OCI-LY1 (cell line): ENCODE measurements around the gene PRKCB.

ENCODE experiments used
- H2AFZ ChIP-seq: fragments of 200-600 bp; sonication (generic), shearing (Covaris generic); 2 replicates; pipeline ENCODE4 v1.6.0; 2014; ENCODE audit warnings: antibody characterized with exemption, mild to moderate bottlenecking, low read length
- H3F3A ChIP-seq: fragments of 200-600 bp; sonication (generic), shearing (Covaris generic); 2 replicates; pipeline ENCODE4 v1.6.0; 2014; ENCODE audit warnings: mild to moderate bottlenecking, antibody characterized with exemption, low read length, moderate library complexity; ENCODE audit not compliant: insufficient read depth
- H3K27ac ChIP-seq: fragments of 200-600 bp; sonication (generic); 2 replicates; pipeline ENCODE4 v1.5.1; 2014; ENCODE audit warnings: low read length, mixed run types, mild to moderate bottlenecking, low read depth; ENCODE audit not compliant: poor library complexity, severe bottlenecking
- H3K27me3 ChIP-seq: fragments of 200-600 bp; sonication (generic); 2 replicates; pipeline ENCODE4 v1.6.0; 2014; ENCODE audit warnings: antibody characterized with exemption, mild to moderate bottlenecking, low read length, moderate library complexity; ENCODE audit not compliant: insufficient read depth
- H3K36me3 ChIP-seq: fragments of 200-600 bp; sonication (generic); 2 replicates; pipeline ENCODE4 v1.6.1; 2014; ENCODE audit warnings: mild to moderate bottlenecking, antibody characterized with exemption, low read length, moderate library complexity, mixed read lengths; ENCODE audit not compliant: insufficient read depth
- H3K4me1 ChIP-seq: fragments of 200-600 bp; sonication (generic); 2 replicates; pipeline ENCODE4 v1.5.1; 2014; ENCODE audit warnings: mild to moderate bottlenecking, low read length, moderate library complexity; ENCODE audit not compliant: insufficient read depth, severe bottlenecking
- H3K4me2 ChIP-seq: fragments of 200-600 bp; sonication (generic), shearing (Covaris generic); 2 replicates; pipeline ENCODE4 v1.6.1; 2014; ENCODE audit warnings: low read length
- H3K4me3 ChIP-seq: fragments of 200-600 bp; sonication (generic); 2 replicates; pipeline ENCODE4 v1.5.1; 2014; ENCODE audit warnings: low read length, low read depth, mild to moderate bottlenecking, mixed read lengths; ENCODE audit not compliant: poor library complexity, severe bottlenecking
- H3K79me2 ChIP-seq: fragments of 200-600 bp; shearing (Covaris generic); 2 replicates; pipeline ENCODE4 v1.6.1; 2016; ENCODE audit warnings: mixed run types, low read length, mixed read lengths; ENCODE audit not compliant: insufficient read depth
- H3K9ac ChIP-seq: fragments of 200-600 bp; sonication (generic), shearing (Covaris generic); 2 replicates; pipeline ENCODE4 v1.6.1; 2014; ENCODE audit warnings: mild to moderate bottlenecking, low read length, mixed read lengths
- H3K9me2 ChIP-seq: fragments of 200-600 bp; sonication (generic), shearing (Covaris generic); 2 replicates; pipeline ENCODE4 v1.6.1; 2014; ENCODE audit warnings: low read depth, mild to moderate bottlenecking, low read length, mixed read lengths
- H3K9me3 ChIP-seq: fragments of 200-600 bp; shearing (Covaris generic); 2 replicates; pipeline ENCODE4 v1.6.1; 2014; ENCODE audit warnings: low read length, mixed read lengths
- H4K20me1 ChIP-seq: fragments of 200-600 bp; sonication (generic), shearing (Covaris generic); 2 replicates; pipeline ENCODE4 v1.6.0; 2016; ENCODE audit warnings: mild to moderate bottlenecking, low read length; ENCODE audit not compliant: insufficient read depth
- EZH2 ChIP-seq: fragments of 200-600 bp; sonication (generic), shearing (Covaris generic); IDR thresholded peaks from 2 replicates; pipeline ENCODE4 v1.8.0; 2017; ENCODE audit warnings: borderline replicate concordance, mixed run types, mild to moderate bottlenecking, antibody characterized with exemption, low read length, moderate library complexity, mixed read lengths
- TF ChIP-seq, protein P1 (sequence below): fragments of 200-600 bp; sonication (generic), shearing (Covaris generic); IDR thresholded peaks from 2 replicates; pipeline ENCODE4 v1.5.1; 2017; ENCODE audit warnings: mild to moderate bottlenecking, antibody characterized with exemption, low read length, moderate library complexity, mixed read lengths

Gene PRKCB

GRCh38 chr16:23966597-23967394 is 131.0 kb downstream of the PRKCB start:
- no peaks in the 10 kb centered on the region for H3K9me2 ChIP-seq
- no peak overlapping the region for H3K4me2 ChIP-seq
- H3K4me3 ChIP-seq: no peak overlapping the region
- no peaks in the 10 kb centered on the region for H3K79me2 ChIP-seq
- no peaks in the 10 kb centered on the region for H3K4me1 ChIP-seq
- H4K20me1 ChIP-seq: no peaks in the 10 kb centered on the region
- TF ChIP-seq EZH2: no peak
- TF ChIP-seq, protein P1, sequence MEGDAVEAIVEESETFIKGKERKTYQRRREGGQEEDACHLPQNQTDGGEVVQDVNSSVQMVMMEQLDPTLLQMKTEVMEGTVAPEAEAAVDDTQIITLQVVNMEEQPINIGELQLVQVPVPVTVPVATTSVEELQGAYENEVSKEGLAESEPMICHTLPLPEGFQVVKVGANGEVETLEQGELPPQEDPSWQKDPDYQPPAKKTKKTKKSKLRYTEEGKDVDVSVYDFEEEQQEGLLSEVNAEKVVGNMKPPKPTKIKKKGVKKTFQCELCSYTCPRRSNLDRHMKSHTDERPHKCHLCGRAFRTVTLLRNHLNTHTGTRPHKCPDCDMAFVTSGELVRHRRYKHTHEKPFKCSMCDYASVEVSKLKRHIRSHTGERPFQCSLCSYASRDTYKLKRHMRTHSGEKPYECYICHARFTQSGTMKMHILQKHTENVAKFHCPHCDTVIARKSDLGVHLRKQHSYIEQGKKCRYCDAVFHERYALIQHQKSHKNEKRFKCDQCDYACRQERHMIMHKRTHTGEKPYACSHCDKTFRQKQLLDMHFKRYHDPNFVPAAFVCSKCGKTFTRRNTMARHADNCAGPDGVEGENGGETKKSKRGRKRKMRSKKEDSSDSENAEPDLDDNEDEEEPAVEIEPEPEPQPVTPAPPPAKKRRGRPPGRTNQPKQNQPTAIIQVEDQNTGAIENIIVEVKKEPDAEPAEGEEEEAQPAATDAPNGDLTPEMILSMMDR: no peak
- H3K9me3 ChIP-seq: no peaks in the 10 kb centered on the region
- H3K9ac ChIP-seq: no peak overlapping the region
- no peaks in the 10 kb centered on the region for H3K27me3 ChIP-seq
- H3K27ac ChIP-seq: no peak overlapping the region
- no peaks in the 10 kb centered on the region for H3K36me3 ChIP-seq
- no peaks in the 10 kb centered on the region for H3F3A ChIP-seq
- H2AFZ ChIP-seq: no peak overlapping the region

- Histone ChIP-seq H3K9me2 (no peaks in the 10 kb centered on the region), H3K4me2 (no peak overlapping the region), H3K27ac (no peak overlapping the region), H2AFZ (no peak overlapping the region), H3K79me2 (no peaks in the 10 kb centered on the region), H3K9me3 (no peaks in the 10 kb centered on the region), H4K20me1 (no peaks in the 10 kb centered on the region), H3K4me1 (no peaks in the 10 kb centered on the region), H3K4me3 (no peak overlapping the region), H3K36me3 (no peaks in the 10 kb centered on the region), H3F3A (no peaks in the 10 kb centered on the region), H3K9ac (no peak overlapping the region), H3K27me3 (no peaks in the 10 kb centered on the region)
- TF ChIP-seq, protein P1: no peak
- no peak for TF ChIP-seq EZH2
These were observed 132.0 kb downstream of the PRKCB start for GRCh38 chr16:23967775-23968174.

DNA sequence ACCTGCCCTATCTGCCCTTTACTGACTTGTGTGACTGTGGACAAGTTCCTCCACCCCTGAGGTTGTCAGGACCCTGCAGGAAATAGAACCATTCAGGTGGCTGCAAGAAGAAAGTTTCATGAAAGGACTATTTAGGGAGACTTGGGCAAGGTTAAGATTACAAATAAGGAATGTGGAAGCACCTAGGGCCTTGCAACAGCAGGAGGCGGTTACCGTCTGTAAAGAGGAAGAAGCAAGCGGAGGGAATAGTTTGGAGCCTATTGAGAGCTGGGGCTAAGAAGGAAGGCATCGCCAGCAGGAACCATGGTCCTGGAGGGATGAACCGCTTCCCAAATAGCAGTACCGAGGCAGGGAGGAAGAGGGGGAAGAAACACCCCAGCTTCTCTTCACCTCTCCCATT is 132.4 kb downstream of the PRKCB start:
- Histone ChIP-seq H3K4me1 (no peaks in the 10 kb centered on the region), H3K9me3 (no peaks in the 10 kb centered on the region), H3F3A (no peaks in the 10 kb centered on the region), H4K20me1 (no peaks in the 10 kb centered on the region), H3K27ac (no peak overlapping the region), H2AFZ (no peak overlapping the region), H3K36me3 (no peaks in the 10 kb centered on the region), H3K27me3 (no peaks in the 10 kb centered on the region), H3K9me2 (no peaks in the 10 kb centered on the region), H3K4me3 (no peak overlapping the region), H3K79me2 (no peaks in the 10 kb centered on the region), H3K9ac (no peak overlapping the region), H3K4me2 (no peak overlapping the region)
- TF ChIP-seq EZH2: no peak
- TF ChIP-seq, protein P1: no peak
